ENCODE results near the gene TMEM147.

The TMEM147 gene

GRCh38 chr19:35582760-35583159 is 37.3 kb downstream of the TMEM147 start:
- TF ChIP-seq CTCF (IDR thresholded peaks at IDR 0.05; ENCODE audit: low read length) (no peak), EZH2 (IDR thresholded peaks at IDR 0.05; ENCODE audit: borderline replicate concordance, low read length) (no peak)
- no peak overlapping the region for H3K27ac ChIP-seq (ENCODE audit: low read depth, low read length, poor library complexity, severe bottlenecking)
- H3K79me2 ChIP-seq (ENCODE audit: insufficient read depth, low read length): no peaks in the 10 kb centered on the region
- no peaks in the 10 kb centered on the region; the same call in 1 of the 2 replicates for H3K36me3 ChIP-seq (ENCODE audit: insufficient read depth, low read length)
- H3K4me1 ChIP-seq (ENCODE audit: insufficient read depth, low read length, severe bottlenecking): no peaks in the 10 kb centered on the region
- H3K9ac ChIP-seq (ENCODE audit: low read length): no peak overlapping the region
- H2AFZ ChIP-seq (ENCODE audit: low read length): no peak overlapping the region
- H3K9me3 ChIP-seq (ENCODE audit: low read length): no peaks in the 10 kb centered on the region
- H3K27me3 ChIP-seq (ENCODE audit: insufficient read depth, low read length): peaks cover 5% of the 10 kb centered on the region; the same call in 1 of the 2 replicates
- H4K20me1 ChIP-seq (ENCODE audit: insufficient read depth, low read length): no peaks in the 10 kb centered on the region
- no peak overlapping the region for H3K4me2 ChIP-seq (ENCODE audit: low read length)
- no peak overlapping the region for H3K4me3 ChIP-seq (ENCODE audit: low read depth, low read length, poor library complexity, severe bottlenecking)
- no peaks in the 10 kb centered on the region for H3F3A ChIP-seq (ENCODE audit: insufficient read depth, low read length)
- no peaks in the 10 kb centered on the region for H3K9me2 ChIP-seq (ENCODE audit: low read depth, low read length)

- H3K9me3 ChIP-seq (ENCODE audit: low read length): no peaks in the 10 kb centered on the region
These were observed 40.4 kb downstream of the TMEM147 start, which contains the start of gene PMIS2 for GRCh38 chr19:35585848-35586247. PMIS2 (plus strand) TSS chr19:35586173; CDS start chr19:35586260, 87 bp downstream.

GRCh38 chr19:35587321-35587720 is 41.9 kb downstream of the TMEM147 start:
- Histone ChIP-seq H3K27ac (ENCODE audit: low read depth, low read length, poor library complexity, severe bottlenecking) (no peak overlapping the region), H4K20me1 (ENCODE audit: insufficient read depth, low read length) (no peaks in the 10 kb centered on the region), H3K9me2 (ENCODE audit: low read depth, low read length) (no peaks in the 10 kb centered on the region), H3K4me3 (ENCODE audit: low read depth, low read length, poor library complexity, severe bottlenecking) (no peak overlapping the region), H3K79me2 (ENCODE audit: insufficient read depth, low read length) (no peaks in the 10 kb centered on the region), H3K9me3 (ENCODE audit: low read length) (no peaks in the 10 kb centered on the region), H3K4me2 (ENCODE audit: low read length) (no peak overlapping the region), H3K9ac (ENCODE audit: low read length) (no peak overlapping the region), H3F3A (ENCODE audit: insufficient read depth, low read length) (no peaks in the 10 kb centered on the region), H2AFZ (ENCODE audit: low read length) (no peak overlapping the region), H3K36me3 (ENCODE audit: insufficient read depth, low read length) (no peaks in the 10 kb centered on the region; the same call in 1 of the 2 replicates), H3K27me3 (ENCODE audit: insufficient read depth, low read length) (peaks cover 5% of the 10 kb centered on the region; the same call in 1 of the 2 replicates), H3K4me1 (ENCODE audit: insufficient read depth, low read length, severe bottlenecking) (no peaks in the 10 kb centered on the region)
- TF ChIP-seq EZH2 (IDR thresholded peaks at IDR 0.05; ENCODE audit: borderline replicate concordance, low read length) (no peak), CTCF (IDR thresholded peaks at IDR 0.05; ENCODE audit: low read length) (no peak)

More at GRCh38 chr19:35585848-35586247, 40.4 kb downstream of the TMEM147 start, which contains the start of gene PMIS2:
- H3K79me2 ChIP-seq (ENCODE audit: insufficient read depth, low read length): no peaks in the 10 kb centered on the region
- H2AFZ ChIP-seq (ENCODE audit: low read length): no peak within 1 kb of the TSS
- H3K4me3 ChIP-seq (ENCODE audit: low read depth, low read length, poor library complexity, severe bottlenecking): no peak within 1 kb of the TSS
- H3K4me2 ChIP-seq (ENCODE audit: low read length): no peak within 1 kb of the TSS
- no peaks in the 10 kb centered on the region for H3K9me2 ChIP-seq (ENCODE audit: low read depth, low read length)
- no peak for TF ChIP-seq CTCF (IDR thresholded peaks at IDR 0.05; ENCODE audit: low read length)
- no peaks in the 10 kb centered on the region; the same call in 1 of the 2 replicates for H3K36me3 ChIP-seq (ENCODE audit: insufficient read depth, low read length)
- peaks cover 5% of the 10 kb centered on the region; the same call in 1 of the 2 replicates for H3K27me3 ChIP-seq (ENCODE audit: insufficient read depth, low read length)
- no peak within 1 kb of the TSS for H3K27ac ChIP-seq (ENCODE audit: low read depth, low read length, poor library complexity, severe bottlenecking)
- no peaks in the 10 kb centered on the region for H3K4me1 ChIP-seq (ENCODE audit: insufficient read depth, low read length, severe bottlenecking)
- no peaks in the 10 kb centered on the region for H3F3A ChIP-seq (ENCODE audit: insufficient read depth, low read length)
- H4K20me1 ChIP-seq (ENCODE audit: insufficient read depth, low read length): no peaks in the 10 kb centered on the region
- no peak within 1 kb of the TSS for H3K9ac ChIP-seq (ENCODE audit: low read length)

All from OCI-LY1 (cell line).